HG03469 (cell line): ENCODE measurements around the gene SLAMF1.

ENCODE experiments used
- ATAC-seq: cut with Tn5 transposase; IDR thresholded peaks from one replicate; pipeline ENCODE4 v1.9.1; 2021; ENCODE audit warnings: mild to moderate bottlenecking, moderate library complexity, moderate number of reproducible peaks; ENCODE audit not compliant: unreplicated experiment

The SLAMF1 gene

DNA sequence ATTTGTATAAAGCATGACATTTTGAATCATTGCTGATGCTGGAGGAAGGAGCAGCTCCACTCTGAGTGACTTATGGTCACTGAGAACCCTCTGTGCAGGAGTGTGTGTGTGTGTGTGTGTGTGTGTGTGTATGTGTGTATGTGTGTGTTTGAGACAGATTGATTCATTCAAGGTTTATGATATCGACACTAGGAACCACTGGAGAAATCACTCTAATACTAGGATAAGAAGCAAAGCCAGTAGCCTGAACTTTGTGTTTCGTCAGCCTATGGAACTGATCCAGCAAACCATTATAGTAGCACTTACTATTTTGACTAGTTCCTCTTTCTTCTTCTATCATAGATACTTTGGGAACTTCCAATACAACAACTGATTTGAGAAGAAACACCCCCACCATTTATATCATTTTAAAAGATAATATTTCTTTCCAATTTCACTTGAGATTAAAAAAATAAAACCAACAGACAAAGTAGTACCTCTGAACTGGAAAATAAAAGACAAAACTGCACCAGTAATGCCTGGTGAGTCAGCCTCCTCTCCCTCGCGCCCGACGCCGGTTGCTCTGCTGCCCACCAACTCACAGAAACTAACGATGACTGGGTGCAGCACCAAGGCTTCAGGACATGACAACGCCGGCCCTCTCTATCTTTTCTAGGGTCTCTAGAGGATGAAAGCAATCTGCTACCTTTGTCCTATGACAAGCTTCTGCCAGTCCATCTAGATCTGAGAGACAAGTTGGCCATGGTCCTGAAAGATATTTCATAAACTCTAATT, 20.9 kb downstream of the SLAMF1 start:
- ATAC-seq = no peak

DNA sequence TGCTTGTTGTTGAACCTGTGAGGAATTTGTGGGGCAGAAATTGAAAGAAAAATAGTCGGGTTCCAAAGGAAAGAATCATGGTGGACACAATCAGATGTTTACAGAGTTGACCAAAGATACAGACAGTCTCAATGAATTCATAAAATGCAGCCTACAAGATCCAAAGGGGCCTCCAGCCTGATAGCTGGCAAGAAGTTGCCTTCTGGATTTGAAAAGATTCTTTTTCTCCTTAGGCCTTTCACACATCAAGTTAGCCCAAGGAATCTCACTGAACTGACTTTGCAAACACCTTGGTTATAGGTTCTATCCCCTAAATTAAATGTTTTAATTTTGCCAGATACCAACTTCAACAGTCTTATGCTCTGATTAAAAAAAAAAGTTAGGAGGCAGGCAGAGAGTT, 21.5 kb downstream of the SLAMF1 start:
- ATAC-seq = no peak

DNA sequence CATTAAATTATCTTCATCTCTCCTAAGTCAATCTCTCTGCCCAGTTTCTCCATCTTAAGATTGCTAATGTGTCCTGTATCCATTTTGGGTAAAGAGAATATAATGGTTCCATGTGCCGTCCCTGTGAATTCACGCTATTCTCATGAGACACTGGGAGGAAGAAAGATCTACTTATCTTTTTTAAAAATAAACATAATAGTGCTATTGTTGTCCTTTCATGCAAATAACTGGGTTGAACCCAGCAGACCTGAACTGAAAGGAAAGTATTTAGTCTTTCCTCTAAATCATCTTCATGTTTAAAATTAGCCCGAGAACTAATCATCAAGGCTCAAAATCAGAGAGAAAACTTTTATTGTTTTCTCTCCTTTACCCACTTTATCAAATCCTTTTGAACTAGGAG, 22.4 kb downstream of the SLAMF1 start:
- ATAC-seq = no peak

DNA sequence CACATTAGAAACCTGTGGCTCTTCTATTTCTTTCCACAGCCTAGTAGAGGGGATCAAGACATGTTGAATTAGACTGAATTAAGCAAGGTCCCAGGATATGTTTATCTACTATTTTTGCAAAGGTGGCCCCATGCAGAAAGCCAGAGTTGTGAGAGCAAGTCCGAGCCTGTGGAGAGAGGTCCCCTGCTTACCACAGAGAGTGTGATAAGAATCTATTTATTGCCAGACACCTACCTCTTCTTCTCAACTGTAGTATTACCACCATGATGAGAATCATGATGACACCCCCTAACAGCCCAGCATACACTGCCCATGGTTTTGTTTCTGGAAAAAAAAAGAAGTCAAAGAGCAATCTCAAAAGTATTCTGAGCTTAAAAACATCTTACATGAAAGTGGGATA, 23.0 kb downstream of the SLAMF1 start:
- no peak for ATAC-seq

DNA sequence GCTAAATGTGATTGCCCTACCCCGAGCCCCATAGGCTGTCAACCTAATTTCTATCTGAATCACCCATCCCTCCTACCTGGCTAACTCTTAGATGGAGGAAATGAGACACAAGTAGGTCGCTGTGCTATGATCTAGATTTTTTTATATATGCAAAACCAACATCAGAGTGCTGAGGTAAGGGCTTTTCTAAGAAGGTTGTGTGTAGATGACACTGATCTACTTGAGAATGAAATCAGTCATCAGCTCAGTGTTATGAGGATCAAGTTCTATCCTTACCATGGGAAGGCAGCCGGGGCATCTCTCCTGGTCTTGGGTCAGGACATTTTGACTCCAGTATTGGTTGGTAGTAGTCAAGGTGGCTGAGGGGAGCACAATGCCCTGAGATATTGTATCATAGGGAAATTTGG, 23.6 kb downstream of the SLAMF1 start:
- ATAC-seq = no peak

DNA sequence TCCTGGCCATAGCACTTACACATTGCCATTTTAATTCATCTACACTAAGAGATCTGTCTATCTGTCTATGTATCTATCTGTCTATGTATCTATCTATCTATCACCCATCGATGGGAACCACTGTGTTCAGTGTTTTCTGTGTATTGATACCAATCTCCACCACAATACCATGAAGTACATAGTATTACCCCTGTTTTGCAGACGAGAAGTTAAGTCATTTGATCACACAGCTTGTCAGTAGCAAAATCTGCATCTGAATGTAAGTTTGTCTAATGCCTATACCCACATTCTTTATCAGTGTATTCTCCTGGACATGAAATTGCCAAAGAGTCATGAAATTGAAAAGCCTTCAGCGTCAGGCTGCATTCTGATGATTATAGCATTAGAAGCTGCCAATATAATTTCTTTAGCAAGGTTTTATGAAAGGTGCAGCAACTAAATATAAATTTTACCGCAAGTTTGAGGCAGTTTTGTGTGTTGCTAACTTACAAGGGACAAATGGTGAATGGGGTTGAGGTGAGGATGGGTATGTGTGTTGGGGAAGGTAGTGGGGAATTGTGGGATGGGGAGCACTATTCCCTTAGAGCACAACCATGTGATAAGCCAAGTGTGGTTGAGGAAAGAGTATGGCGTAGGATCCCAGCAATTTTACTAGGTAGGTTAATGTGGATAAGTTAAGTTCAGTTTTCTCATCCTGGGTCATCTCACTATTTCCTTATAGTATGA, 24.2 kb downstream of the SLAMF1 start:
- no peak for ATAC-seq

DNA sequence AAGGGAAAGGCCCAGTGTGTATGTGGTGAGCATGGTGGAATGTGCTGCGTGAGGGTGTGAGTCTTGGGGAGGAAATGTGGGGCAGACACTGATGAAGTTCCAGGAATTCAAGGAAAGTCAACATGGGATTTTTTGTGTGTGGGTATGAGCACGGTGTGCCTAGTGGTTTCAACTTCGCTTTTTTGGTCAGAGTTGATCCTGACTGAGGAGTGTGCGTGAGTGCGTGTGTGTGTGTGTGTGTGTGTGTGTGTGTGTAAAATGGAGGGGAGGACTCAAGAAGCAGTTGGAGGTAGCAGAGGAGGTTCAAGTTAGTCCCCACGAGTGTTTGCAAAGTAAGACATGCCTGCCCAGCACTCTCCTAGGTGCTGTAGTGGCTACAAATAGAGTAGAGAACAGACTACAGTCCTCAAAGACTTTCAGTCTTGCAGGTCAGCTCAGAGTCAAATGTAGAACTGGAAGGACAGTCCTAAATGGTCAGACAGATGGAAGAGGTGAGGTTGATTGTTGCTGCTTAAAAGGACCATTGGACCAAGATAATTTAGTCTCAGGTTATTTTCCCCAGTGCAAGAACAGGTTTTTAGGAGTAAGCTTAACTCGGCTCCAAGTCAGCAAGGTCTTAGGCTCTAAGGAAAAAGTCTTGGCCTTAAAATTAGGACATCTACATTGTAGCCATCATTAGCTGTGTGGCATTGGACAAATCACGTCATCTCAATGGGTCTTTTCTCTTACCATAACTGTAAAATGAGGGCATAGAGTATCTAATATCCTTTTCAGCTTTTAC, 25.0 kb downstream of the SLAMF1 start:
- ATAC-seq = no peak

DNA sequence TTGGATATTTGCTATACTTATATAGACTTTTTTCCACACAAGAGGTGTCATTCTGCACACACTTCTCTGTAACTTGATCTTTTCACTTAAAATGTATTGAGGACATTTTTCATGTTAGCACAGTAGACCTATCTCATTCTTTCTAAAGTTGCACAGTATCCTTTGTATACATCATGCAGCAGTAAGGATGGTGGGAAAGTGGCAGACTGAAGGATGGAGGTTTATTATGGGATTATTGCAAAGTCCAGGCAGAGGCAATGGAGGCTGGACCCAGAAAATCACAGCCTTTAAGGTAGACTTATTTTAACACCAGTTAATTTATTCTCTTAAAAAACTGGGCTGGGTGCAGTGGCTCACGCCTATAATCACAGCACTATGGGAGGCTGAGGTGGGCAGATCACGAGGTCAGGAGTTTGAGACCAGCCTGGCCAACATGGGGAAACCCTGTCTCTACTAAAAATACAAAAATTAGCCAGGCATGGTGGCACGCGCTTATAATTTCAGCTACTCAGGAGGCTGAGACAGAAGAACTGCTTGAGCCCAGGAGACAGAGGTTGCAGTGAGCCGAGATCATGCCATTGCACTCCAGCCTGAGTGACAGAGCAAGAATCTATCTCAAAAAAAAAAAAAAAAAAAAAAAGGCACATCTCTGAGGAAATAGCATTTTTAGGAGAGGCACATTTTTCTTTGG, 25.8 kb downstream of the SLAMF1 start:
- no peak for ATAC-seq

DNA sequence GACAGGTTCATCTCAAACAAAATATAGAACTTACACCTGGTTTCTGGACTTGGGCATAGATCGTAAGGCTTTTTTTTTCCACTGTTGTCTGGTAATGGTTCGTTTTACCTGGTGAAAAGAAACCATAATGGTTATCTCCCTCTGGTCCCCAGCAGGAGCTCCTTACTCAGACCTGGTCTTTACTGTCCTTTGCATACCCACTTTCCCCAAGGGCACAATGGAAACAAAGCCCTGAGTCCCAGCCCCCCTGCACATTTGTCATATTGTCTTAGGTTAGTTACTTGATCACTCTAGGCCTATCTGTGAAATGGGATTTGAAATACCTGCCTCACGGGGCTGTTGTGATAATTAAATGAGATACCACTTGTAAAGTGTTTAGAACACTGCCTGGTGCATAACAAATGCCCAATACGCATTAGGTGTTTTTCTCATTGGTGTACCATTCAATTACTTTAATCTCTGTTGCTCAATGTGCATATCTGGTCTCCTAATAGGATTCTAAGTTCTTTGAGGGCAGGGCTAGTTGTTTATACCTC, 27.0 kb downstream of the SLAMF1 start:
- no peak for ATAC-seq

DNA sequence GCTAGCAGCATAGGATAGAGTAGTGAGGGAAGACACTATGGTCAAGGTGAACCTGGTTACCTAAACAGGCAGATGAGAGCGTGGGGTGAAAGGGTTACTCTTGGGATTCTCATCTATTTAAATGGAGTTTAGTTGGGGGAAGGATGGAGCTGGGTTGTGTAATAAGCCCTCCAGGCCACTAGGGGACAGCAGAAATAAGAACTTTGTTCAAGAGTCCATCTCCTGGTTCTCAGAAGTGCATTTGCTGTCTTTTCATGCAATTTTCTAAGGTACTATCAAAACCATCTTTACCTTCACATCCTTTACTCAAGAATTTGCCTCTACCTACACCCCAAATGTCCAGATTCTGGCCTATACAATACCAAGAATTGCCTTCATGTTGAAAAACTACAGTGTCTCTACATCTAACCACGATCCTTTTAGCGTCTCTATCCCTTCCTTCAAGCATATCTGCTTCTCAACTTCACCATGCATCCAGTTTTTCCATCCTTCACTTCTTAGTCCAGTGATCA, 28.0 kb downstream of the SLAMF1 start:
- ATAC-seq = no peak

DNA sequence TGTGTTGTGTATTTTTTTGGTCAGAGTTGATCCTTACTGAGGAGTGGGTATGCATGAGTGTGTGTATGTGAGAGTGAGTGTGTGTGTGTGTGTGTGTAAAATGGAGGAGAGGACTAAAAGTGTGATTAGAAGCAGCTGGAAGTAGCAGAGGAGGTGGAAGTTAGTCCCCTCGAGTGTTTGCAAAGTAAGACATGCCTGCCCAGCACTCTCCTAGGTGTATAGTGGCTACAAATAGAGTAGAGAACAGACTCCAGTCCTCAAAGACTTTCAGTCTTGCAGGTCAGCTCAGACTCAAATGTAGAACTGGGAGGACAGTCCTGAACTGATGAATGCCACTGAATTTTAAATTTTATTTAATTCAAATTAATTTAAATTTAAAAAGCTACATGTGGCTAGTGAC, 28.5 kb downstream of the SLAMF1 start:
- ATAC-seq = no peak

DNA sequence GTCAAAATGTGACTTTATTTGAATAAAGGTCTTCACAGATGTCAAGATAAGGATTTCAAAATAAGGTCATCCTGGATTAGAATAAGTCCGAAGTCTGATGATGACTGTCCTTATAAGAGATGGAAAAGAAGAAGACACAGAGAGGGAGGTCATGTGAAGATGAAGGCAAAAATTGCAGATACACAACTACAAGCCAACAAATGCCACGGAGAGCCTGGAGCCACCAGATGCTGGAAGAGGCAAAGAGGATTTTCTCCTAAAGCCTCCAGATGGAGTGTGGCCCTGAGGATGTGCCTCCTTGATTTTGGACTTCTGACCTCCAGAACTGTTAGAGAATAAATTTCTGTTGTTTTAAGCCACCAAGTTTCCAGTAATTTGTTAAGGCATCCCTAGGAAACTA, 31.2 kb downstream of the SLAMF1 start:
- ATAC-seq = no peak

DNA sequence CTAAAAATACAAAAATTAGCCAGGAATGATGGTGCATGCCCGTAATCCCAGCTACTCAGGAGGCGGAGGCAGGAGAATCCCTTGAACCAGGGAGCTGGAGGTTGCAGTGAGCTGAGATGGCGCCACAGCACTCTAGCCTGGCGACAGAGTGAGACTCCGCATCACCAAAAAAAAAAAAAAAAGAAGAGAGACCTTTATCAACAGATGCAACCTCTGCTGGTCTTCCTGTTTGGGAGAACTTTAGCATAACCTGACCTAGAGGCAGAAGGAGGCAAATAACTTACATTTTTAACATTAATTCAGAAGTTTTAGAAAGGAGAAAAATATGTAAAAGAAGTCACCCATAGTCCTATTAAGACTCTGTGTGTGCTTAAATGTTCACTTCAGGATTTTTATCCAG, 32.4 kb downstream of the SLAMF1 start:
- no peak for ATAC-seq

DNA sequence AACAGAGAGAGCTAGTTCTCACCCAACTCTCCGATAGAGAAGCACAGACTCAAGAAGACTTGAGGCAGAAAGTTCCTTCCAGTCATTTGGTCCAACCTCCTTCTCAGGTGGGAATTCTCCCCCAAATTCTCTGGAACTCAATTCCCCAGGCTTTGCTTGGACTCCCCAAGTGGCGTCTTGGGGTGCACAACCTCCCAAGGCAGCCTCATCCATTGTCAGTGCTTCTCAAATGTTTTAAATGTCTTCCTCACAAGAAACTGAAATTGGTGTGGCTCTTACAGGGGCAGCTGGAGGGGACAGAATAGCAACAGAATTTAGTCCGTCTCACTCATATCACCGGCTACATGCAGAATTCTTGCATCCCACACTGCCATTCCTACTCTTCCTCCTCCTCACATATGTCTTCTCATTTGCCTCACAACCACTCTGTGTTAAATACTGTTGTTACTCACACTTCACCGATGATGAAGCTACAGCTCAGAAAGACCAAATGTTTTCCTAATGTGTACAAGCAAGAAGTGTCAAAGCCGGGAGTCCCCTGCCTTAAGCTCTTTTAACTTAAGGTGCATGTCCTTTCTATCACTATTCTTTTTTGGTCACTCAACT, 34.1 kb downstream of the SLAMF1 start:
- ATAC-seq = no peak

DNA sequence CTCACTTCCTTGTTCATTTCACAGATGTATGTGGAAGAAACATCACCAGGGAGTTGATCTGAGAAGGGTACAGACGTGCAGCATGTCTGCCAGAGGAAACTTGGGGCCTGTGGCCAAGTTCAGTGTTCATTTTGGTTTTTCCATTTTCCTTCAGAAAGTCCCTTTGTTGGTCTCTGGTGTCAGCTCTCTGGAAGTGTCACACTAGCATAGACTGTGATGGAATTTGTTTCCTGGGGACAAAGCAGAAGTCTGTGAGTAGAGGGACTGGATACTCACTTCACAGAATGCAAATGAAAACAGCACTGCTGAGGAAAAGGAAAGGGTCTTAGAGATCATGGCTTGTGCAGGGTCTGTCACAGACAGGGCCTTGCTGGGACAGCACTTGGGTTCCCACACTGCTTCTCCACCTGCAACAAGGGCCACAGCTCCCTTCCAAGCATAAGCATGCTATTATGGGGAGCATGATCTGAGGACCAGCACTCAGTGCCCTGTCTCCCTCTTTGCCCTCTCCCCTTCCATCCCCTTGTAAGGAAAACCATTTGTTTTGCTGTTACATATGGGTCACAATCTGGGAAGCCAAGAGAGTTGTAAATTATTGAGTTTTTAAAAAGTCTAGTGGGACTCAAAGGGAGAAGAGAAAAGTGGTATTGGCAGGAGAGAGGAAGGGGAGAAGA, 36.1 kb downstream of the SLAMF1 start:
- ATAC-seq = no peak

DNA sequence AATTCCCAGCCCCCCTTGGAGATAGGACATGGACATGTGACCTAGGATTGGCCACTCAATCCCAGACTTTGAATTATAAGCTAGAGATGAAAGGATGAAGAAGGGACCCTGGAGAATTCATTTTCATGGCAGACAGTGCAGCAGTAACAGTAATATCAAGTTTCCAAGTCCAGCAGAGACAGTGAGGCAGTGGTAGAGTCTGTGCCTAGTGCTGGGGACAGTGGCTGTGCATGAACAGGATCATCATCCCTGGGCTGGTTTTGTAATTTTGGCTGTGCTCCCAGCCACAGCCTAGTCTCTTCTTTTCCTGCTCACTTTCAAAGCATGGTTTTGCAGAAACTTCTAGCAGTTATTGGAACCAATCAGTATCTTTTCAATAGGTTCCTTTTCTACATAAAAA, 37.9 kb downstream of the SLAMF1 start:
- ATAC-seq = no peak

DNA sequence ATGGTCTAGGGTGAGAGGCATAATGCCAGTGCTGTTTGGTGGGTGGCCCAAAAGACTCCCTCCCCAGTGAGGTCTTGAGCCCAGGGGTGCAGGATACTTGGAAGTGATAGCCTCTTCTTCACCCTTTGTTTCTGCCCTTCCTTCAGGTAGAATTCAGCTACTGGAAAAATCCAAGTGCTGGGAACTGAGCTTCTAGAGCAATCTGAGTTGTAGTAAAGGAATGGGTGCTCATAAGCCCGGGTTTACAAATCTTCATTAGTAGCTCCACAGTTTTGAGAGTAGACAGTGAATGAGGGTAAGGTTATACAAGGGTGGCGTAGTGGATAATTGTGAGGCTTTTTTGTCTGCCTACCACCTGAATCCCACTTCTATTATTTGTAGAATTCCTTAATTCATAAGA, 38.3 kb downstream of the SLAMF1 start:
- no peak for ATAC-seq

DNA sequence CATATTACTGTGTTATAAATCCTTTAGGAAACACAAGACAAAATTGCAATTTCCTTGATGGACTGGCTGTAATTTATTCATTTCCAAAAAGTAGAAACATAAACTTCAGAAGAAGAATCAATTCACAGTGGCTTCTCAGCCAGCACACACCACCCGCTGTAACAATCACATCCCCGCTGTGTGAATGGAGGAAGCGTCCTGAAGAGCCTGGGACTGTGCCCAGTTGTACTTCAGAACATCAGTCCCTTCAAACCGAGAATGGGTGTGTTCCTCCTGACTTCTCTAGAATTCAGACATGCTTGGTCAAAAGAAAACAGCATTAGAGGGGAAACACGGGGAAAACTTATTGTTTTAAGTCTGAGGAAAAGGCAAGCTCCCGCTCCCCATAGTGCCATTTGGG, 38.8 kb downstream of the SLAMF1 start:
- no peak for ATAC-seq

DNA sequence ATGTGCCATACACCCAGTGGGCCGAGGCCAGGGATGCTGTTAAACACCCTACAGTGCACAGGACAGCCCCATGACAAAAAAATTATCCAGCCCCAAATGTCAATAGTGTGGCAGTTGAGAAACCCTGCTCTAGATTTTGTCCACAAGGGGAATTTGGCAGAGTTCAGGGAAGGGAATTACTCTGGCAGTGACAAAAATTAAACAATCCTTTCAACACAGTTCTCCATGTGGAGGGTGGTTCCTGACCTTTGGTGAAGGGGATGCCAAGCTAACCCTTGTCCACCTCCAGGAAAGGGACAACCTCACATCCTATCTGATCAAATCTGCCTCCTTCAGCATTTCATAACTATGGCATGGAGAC, 39.2 kb downstream of the SLAMF1 start:
- no peak for ATAC-seq
